GM19099 (cell line): ENCODE results near the gene TPM2.

Experiments used
- POLR2A ChIP-seq: IDR thresholded peaks from 3 replicates; pipeline ENCODE4 v1.6.1; 2011; ENCODE audit warnings: low read depth; ENCODE audit not compliant: insufficient read length; ENCODE audit errors: extremely low read depth

TPM2 gene

DNA sequence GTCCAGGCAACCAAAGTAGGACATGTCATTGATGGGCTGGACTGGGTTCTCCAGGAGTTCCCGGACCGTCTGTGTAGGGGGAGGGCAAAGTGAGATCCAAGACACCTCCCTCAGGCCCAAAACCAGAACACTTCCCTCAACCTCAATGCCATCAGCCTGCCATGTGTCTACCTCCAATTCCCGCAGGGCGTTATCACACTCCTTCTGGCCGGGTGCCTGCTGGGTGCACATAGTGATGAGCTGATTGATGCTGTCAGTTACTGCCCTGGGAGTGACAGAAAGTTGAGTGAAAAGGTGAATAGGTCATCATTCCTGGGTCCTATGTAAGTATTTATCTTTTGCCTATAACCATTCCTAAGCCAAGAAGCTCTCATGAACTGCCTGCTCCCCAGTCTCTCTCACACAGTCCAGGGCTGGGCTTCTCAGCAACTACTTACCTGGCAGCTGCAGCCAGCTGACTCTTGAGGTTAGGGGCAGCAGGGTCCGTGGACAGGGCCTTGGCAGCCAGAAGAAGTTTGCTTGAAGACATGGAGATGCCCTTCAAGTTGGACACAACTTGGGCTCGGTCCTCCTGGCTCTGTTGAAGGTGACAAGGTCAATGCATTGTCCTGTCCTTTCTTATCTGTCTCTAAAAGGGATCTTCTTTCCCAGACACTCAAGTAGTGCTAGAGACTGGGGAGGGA, 21.2 kb upstream of the TPM2 start:
- no peak for TF ChIP-seq POLR2A

DNA sequence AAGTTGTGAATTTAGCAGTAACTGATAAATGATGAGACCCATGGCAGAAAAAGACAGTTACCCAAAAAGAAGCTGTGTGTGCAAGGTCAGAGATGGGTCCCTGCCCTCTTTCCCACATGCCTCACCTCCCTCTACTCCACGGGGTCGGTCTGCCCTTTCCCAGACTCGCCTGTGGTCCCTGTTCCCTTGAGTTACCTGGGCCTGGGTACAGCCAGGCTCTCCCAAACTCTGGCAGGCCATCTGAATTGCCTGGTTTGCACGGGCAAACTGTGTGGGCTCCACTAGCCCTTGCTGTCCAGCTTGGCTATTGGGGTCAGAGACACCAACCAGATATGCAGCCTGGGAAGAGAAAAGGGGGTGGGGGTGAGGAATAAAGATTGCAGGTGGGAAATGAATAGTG, 18.4 kb upstream of the TPM2 start:
- TF ChIP-seq POLR2A, result no peak

- no peak for TF ChIP-seq POLR2A
These were observed 17.2 kb upstream of the TPM2 start for GRCh38 chr9:35706951-35707350.

GRCh38 chr9:35705836-35706430, 16.2 kb upstream of the TPM2 start:
- TF ChIP-seq POLR2A, result no peak

DNA sequence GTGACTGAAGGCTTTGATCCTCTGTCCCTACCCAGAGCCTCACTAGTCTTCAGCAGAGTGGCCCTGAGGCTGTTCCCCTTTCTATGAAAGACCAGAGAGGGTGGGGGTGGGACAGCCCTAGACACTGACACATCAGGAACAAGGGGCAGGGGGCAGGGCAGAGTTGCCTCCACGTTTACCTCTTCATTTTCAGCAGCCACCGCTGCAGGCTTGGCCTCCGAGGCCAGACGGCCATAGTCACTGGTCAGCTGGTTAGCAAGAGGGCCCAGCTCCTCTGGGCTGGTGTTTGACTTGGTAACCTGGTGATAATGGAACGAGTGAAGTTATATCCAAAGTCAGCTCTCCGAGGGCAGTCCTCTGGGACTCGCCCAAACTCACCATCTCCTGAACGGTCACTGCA, 15.6 kb upstream of the TPM2 start:
- no peak for TF ChIP-seq POLR2A

DNA sequence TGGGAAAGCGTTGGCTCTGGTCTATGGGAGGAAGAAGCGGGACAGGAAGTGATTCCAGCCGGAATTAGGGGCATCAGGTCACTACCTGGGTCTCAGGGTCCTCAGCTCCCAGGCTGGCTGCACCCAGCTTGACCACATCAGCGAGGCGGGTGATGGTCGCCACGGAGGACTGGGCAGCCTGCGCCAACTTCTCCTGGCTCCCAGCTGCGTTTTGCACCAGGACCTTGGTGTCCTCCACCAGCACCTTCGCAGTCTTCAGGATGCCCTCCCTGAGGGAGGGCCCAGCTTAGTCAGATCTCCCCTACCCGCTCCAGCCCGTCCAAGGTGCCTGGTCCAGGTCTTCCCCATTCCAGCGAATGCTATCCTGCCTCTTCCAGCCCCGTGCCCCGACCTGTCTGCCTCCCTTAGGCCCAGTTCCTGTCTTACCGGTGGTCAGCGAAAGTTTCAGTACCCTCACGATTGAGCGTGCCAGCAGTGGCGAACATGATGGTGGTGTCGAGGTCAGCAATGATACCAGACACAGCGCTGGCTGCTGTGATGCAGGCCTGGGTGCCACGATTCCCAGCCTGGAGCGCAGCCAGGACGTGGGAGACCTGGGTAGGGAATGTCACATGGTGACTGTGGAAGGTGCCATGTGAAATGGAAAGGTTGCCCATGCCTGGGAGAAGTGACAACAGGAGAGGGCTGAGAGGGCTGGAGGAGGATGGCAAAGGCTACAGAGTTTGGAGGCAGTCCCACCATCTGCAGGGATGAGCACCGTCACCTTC, 14.4 kb upstream of the TPM2 start:
- no peak for TF ChIP-seq POLR2A

DNA sequence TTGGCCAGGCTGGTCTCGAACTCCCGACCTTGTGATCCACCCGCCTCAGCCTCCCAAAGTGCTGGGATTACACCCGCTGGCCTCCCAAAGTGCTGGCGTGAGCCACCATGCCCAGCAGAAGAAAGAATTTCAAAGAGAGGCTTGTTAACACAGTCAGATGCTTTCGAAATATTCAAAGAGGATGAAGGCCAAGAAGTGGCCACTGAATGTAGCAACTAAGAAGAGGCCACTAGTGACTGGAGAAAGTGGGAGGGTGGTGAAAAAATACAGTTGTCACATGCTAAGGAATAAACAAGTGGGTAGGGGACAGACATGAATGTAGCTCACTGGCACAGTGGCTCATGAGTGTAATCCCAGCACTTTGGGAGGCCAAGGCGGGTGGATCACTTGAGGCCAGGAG, 13.0 kb upstream of the TPM2 start:
- TF ChIP-seq POLR2A, result no peak

DNA sequence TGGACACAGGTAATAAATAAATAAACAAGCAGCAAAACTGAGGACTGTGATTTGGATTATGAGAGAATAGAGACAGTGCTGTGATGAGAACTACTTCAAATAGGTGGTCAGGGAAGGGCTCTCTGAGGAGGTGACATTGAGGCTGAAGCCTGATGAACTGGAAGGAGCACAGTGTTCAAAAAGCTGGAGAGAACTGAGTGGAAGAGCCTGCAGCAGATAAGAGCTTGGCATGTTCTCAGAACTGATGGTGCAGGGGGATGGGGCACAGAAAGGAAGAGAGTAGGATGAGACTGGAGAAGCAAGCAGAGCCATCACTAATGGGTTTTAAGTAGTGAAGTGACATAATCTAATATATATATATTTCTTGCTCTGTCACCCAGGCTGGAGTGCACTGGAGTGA, 11.2 kb upstream of the TPM2 start:
- TF ChIP-seq POLR2A, result no peak

DNA sequence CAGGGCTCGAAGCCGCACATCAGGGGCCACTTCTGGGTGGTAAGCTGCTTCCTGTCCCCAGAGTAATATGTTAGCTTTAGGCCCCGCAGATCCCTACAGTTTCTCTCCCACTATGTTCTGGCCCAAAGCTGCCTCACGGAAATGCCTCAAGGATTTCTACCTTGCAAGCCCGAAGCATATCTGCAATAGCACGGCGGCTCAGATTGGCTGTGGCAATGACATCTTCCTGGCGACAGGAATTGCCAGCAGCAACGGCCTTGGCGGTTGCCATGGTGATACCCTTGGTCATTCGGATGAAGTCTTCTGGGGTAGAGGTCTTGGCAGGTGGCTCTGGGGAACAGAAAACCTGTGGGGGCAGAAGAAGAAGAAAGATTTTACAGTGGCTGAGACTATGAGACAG, 10.3 kb upstream of the TPM2 start:
- no peak for TF ChIP-seq POLR2A

- TF ChIP-seq POLR2A, result no peak
These were observed 8.5 kb upstream of the TPM2 start for GRCh38 chr9:35698231-35698630.

DNA sequence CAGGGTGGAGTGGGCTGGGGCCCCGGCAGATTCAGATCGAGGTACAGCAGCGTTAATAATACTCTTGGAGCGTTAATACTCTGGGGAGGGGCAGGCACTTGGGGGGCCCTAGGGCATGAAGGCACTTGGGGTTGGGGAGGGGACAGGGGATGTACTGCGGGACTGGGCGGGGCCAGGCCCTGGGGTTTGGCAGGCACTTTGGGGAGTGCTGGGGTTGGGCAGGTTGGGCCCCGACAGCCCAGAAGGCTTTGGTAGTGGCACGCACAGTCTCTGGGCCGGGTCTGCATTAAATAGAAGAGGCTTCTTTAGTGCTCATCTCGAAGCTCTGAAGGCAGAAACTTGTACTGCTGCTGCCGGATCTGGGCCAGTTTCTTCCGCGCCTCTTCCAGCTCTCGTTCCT, 7.8 kb upstream of the TPM2 start:
- no peak for TF ChIP-seq POLR2A

GRCh38 chr9:35696520-35697215, 6.9 kb upstream of the TPM2 start:
- TF ChIP-seq POLR2A, result no peak

DNA sequence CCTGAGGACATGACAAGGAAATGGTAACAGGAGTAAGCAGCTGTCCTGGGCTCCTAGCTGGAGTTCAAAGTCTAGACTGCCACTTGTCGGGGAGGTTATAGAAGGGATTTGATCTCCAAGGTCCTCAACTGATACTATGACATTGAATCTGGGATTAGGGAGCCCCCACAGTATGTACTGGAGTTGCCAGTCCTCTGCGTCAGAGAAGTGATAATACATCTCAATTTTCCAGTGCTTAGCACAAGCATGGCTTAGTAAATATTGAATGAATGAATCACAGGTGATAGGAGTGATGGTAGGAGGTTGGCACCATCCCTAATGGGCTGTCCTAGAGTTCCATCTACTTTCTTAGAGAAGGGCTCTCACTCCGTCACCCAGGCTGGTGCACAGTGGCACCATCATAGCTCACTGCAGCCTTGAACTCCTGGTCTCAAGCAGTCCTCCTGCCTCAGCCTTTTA, 6.2 kb upstream of the TPM2 start:
- TF ChIP-seq POLR2A, result no peak

DNA sequence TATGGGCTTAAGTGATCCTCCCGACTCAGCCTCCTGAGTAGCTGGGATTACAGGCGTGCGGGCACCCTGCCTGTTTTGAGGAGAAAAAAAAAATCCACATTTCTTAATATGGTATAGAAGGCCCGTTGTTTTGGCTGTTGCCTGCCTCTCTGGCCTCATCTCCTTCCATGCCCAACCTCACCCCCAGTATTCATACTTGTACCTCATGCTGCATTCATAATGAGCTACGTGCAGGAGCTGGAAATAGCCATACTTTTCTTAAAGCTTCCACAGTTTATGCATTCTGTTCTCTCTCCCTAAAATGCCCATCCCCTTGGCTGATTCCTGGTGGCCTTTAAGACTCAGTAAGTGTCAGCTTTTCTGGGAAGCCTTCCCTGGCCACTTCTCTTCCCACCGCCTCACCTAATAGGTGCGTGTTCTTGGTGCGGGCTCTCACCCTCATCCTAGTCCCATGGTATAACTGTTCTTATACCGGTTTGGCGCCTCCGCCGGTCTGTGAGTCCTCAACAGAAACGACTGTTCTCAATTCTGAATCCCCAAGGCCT, 2.1 kb upstream of the TPM2 start:
- TF ChIP-seq POLR2A, result no peak

GRCh38 chr9:35691334-35691650, 1.6 kb upstream of the TPM2 start:
- TF ChIP-seq POLR2A, result no peak
